Large intestine (tissue), 3 donors: ENCODE data around the gene CNKSR3. TPM values are rescaled to one million over a fixed set of nuclear protein-coding genes. Genes with fewer than 3 reads are reported as not detected.

ENCODE experiments used
- DNase-seq, 2 donors: peaks; one replicate each; pipeline versions ENCODE4 v3.0.0 to v3.0.0-alpha.2; 2013
- H3K27ac ChIP-seq: one replicate; pipeline ENCODE4 v1.5.1; 2013; ENCODE audit warnings: low read length
- H3K27me3 ChIP-seq: 2 replicates; pipeline ENCODE4 v1.6.1; 2013; ENCODE audit warnings: low read length; ENCODE audit not compliant: control insufficient read depth, insufficient read depth
- H3K36me3 ChIP-seq: 2 replicates; pipeline ENCODE4 v1.6.1; 2013; ENCODE audit warnings: low read length; ENCODE audit not compliant: control insufficient read depth, insufficient read depth
- H3K4me1 ChIP-seq: one replicate; pipeline ENCODE4 v1.6.1; 2013; ENCODE audit warnings: low read length; ENCODE audit not compliant: control insufficient read depth, insufficient read depth
- H3K4me3 ChIP-seq: one replicate; pipeline ENCODE4 v1.5.1; 2013; ENCODE audit warnings: low read length
- H3K9me3 ChIP-seq: one replicate; pipeline ENCODE4 v1.6.1; 2013; ENCODE audit warnings: mild to moderate bottlenecking, low read depth, low read length, moderate library complexity; ENCODE audit not compliant: control insufficient read depth
- WGBS: methylation state at CpG from one replicate; pipeline ENCODE4 v1.1.5; 2013; ENCODE audit warnings: low lambda C conversion rate; ENCODE audit not compliant: insufficient coverage; 5-methylcytosine and 5-hydroxymethylcytosine counted together
- polyA plus RNA-seq: library from polyadenylated mRNA; unstranded; fragments of 120-200 nt; gene quantifications from one replicate; pipeline ENCODE4 v1.2.1, GENCODE V29; 2013

Gene CNKSR3
- polyA plus RNA-seq, 1 donor: 25.8 TPM

- no peaks in the 10 kb centered on the region for H3K27me3 ChIP-seq
- H3K27ac ChIP-seq: no peak overlapping the region
- no CpG with 5 or more reads among the region's 4 CpGs for WGBS
- no peak overlapping the region for H3K4me3 ChIP-seq
- H3K9me3 ChIP-seq: no peaks in the 10 kb centered on the region
- no peak for DNase-seq
- peaks cover 7% of the 10 kb centered on the region for H3K36me3 ChIP-seq
- H3K4me1 ChIP-seq: no peaks in the 10 kb centered on the region
Measured at GRCh38 chr6:154469306-154469935, 41.1 kb downstream of the CNKSR3 start.

GRCh38 chr6:154468760-154469159, 41.7 kb downstream of the CNKSR3 start:
- H3K27me3 ChIP-seq: no peaks in the 10 kb centered on the region
- no peak overlapping the region for H3K27ac ChIP-seq
- no peak overlapping the region for H3K4me3 ChIP-seq
- H3K4me1 ChIP-seq: no peaks in the 10 kb centered on the region
- H3K36me3 ChIP-seq: peaks cover 9% of the 10 kb centered on the region
- no CpG with 5 or more reads among the region's 3 CpGs for WGBS
- no peaks in the 10 kb centered on the region for H3K9me3 ChIP-seq
- no peak for DNase-seq

- Histone ChIP-seq H3K4me1 (no peaks in the 10 kb centered on the region), H3K9me3 (no peaks in the 10 kb centered on the region), H3K4me3 (no peak overlapping the region), H3K36me3 (peaks cover 6% of the 10 kb centered on the region), H3K27ac (no peak overlapping the region), H3K27me3 (no peaks in the 10 kb centered on the region)
- no peak for DNase-seq
- WGBS: no CpG with 5 or more reads among the region's 9 CpGs
Measured at GRCh38 chr6:154466971-154467679, 43.4 kb downstream of the CNKSR3 start.

GRCh38 chr6:154466139-154466538, 44.3 kb downstream of the CNKSR3 start:
- Histone ChIP-seq H3K4me3 (no peak overlapping the region), H3K27me3 (no peaks in the 10 kb centered on the region), H3K27ac (no peak overlapping the region), H3K36me3 (peaks cover 6% of the 10 kb centered on the region), H3K4me1 (no peaks in the 10 kb centered on the region), H3K9me3 (no peaks in the 10 kb centered on the region)
- WGBS: no CpG with 5 or more reads among the region's 3 CpGs
- no peak for DNase-seq

GRCh38 chr6:154463573-154464419, 46.7 kb downstream of the CNKSR3 start:
- peaks cover 4% of the 10 kb centered on the region for H3K36me3 ChIP-seq
- H3K9me3 ChIP-seq: no peaks in the 10 kb centered on the region
- no peak for DNase-seq
- H3K27me3 ChIP-seq: no peaks in the 10 kb centered on the region
- WGBS: 67% methylated on average over 1 of the region's 7 CpGs
- no peaks in the 10 kb centered on the region for H3K4me1 ChIP-seq
- H3K27ac ChIP-seq: no peak overlapping the region
- no peak overlapping the region for H3K4me3 ChIP-seq

GRCh38 chr6:154462425-154462824, 48.1 kb downstream of the CNKSR3 start:
- no peak for DNase-seq
- no peaks in the 10 kb centered on the region for H3K4me1 ChIP-seq
- H3K36me3 ChIP-seq: peaks cover 4% of the 10 kb centered on the region
- no peaks in the 10 kb centered on the region for H3K27me3 ChIP-seq
- H3K4me3 ChIP-seq: no peak overlapping the region
- no peak overlapping the region for H3K27ac ChIP-seq
- H3K9me3 ChIP-seq: no peaks in the 10 kb centered on the region
- WGBS: no CpG with 5 or more reads among the region's 5 CpGs

GRCh38 chr6:154461348-154461747, 49.1 kb downstream of the CNKSR3 start:
- Histone ChIP-seq H3K27me3 (no peaks in the 10 kb centered on the region), H3K9me3 (no peaks in the 10 kb centered on the region), H3K27ac (no peak overlapping the region), H3K36me3 (peaks cover 4% of the 10 kb centered on the region), H3K4me3 (no peak overlapping the region), H3K4me1 (no peaks in the 10 kb centered on the region)
- DNase-seq: no peak
- no CpG with 5 or more reads among the region's 2 CpGs for WGBS

- Histone ChIP-seq H3K9me3 (no peaks in the 10 kb centered on the region), H3K27me3 (no peaks in the 10 kb centered on the region), H3K27ac (no peak overlapping the region), H3K36me3 (peaks cover 4% of the 10 kb centered on the region), H3K4me3 (no peak overlapping the region), H3K4me1 (no peaks in the 10 kb centered on the region)
- no peak for DNase-seq
- WGBS: 90% methylated on average over 5 of the region's 13 CpGs
Measured at GRCh38 chr6:154460306-154461071, 50.0 kb downstream of the CNKSR3 start.

- no peaks in the 10 kb centered on the region for H3K4me1 ChIP-seq
- peaks cover 3% of the 10 kb centered on the region for H3K36me3 ChIP-seq
- no peak overlapping the region for H3K4me3 ChIP-seq
- no peaks in the 10 kb centered on the region for H3K9me3 ChIP-seq
- 83% methylated on average over 1 of the region's 6 CpGs for WGBS
- no peak overlapping the region for H3K27ac ChIP-seq
- no peaks in the 10 kb centered on the region for H3K27me3 ChIP-seq
- DNase-seq: no peak
Measured at GRCh38 chr6:154459513-154459912, 51.0 kb downstream of the CNKSR3 start.
